C4-2B (cell line): ENCODE data around the gene EPHB6.

Source experiments
- CTCF ChIP-seq: fragments of 450-650 bp; conservative IDR thresholded peaks from 2 replicates; pipeline ENCODE4 v1.5.1; 2017; ENCODE audit warnings: mild to moderate bottlenecking
- ZFX ChIP-seq: fragments of 450-650 bp; IDR thresholded peaks from 2 replicates; pipeline ENCODE4 v1.6.1; 2017

- no peak for TF ChIP-seq CTCF
- no peak for TF ChIP-seq ZFX
Measured at GRCh38 chr7:142860968-142861367, 6.1 kb downstream of the EPHB6 start.
